Thymus (tissue), 11 donors: ENCODE measurements around the gene DNASE1L1. TPM values are rescaled to one million over a fixed set of nuclear protein-coding genes. Genes with fewer than 3 reads are reported as not detected.

Source experiments
- DNase-seq, 9 donors: peaks; one replicate each; pipeline ENCODE4 v3.0.0-alpha.2; 2013; ENCODE audit warnings: low spot score in 9 of 9, low read depth in 6 of 9, missing footprints in 1 of 9
- H3K27ac ChIP-seq, 2 donors: one replicate each; pipeline ENCODE4 v1.5.1; 2013; ENCODE audit warnings: control low read depth in 1 of 2, low read depth in 1 of 2, low read length in 1 of 2, mild to moderate bottlenecking in 1 of 2, moderate library complexity in 1 of 2
- H3K27me3 ChIP-seq, 2 donors: one replicate each; pipeline ENCODE4 v1.5.1; 2013; ENCODE audit warnings: low read length in 1 of 2; ENCODE audit not compliant: control insufficient read depth in 2 of 2, insufficient read depth in 1 of 2
- H3K36me3 ChIP-seq, 2 donors: one replicate each; pipeline ENCODE4 v1.5.1; 2013; ENCODE audit warnings: low read length in 1 of 2, mild to moderate bottlenecking in 1 of 2, moderate library complexity in 1 of 2; ENCODE audit not compliant: control insufficient read depth in 2 of 2, insufficient read depth in 2 of 2
- H3K4me1 ChIP-seq, 2 donors: one replicate each; pipeline ENCODE4 v1.5.1; 2013; ENCODE audit warnings: low read length in 2 of 2; ENCODE audit not compliant: control insufficient read depth in 2 of 2, insufficient read depth in 2 of 2
- H3K4me3 ChIP-seq, 2 donors: one replicate each; pipeline ENCODE4 v1.5.1; 2013; ENCODE audit warnings: low read length in 2 of 2, control low read depth in 1 of 2, mild to moderate bottlenecking in 1 of 2
- H3K9me3 ChIP-seq, 2 donors: one replicate each; pipeline ENCODE4 v1.5.1; 2013; ENCODE audit warnings: low read length in 1 of 2, mild to moderate bottlenecking in 1 of 2; ENCODE audit not compliant: control insufficient read depth in 2 of 2, insufficient read depth in 1 of 2
- WGBS: extraction: QIAGEN DNeasy Blood & Tissue Kit; methylation state at CpG from one replicate; pipeline ENCODE4 v1.1.7; 2013; 5-methylcytosine and 5-hydroxymethylcytosine counted together
- polyA plus RNA-seq: library from polyadenylated mRNA; stranded (reverse); fragments of 200-250 nt; gene quantifications from one replicate; pipeline ENCODE4 v1.2.3, GENCODE V29; 2013
- total RNA-seq: library from RNA; stranded (reverse); fragments of 120-200 nt; gene quantifications from one replicate; pipeline ENCODE4 v1.2.4, GENCODE V29; 2013
- donor health status: healthy.

Gene DNASE1L1
- total and polyA plus RNA-seq, 2 donors: 10.1 to 23.0 TPM

- no peaks in the 10 kb centered on the region for H3K27me3 ChIP-seq
- no peaks in the 10 kb centered on the region for H3K4me1 ChIP-seq
- WGBS: 98% methylated on average over 41 of the region's 41 CpGs
- no peak overlapping the region for H3K27ac ChIP-seq
- H3K36me3 ChIP-seq: peaks cover 70 to 85% of the 10 kb centered on the region in 2 donors
- no peak overlapping the region for H3K4me3 ChIP-seq
- peaks cover 0 to 6% of the 10 kb centered on the region in 2 donors for H3K9me3 ChIP-seq
- no peak for DNase-seq
These were observed 49.5 kb downstream of the DNASE1L1 start for GRCh38 chrX:154359362-154360154.

- no peak overlapping the region for H3K4me3 ChIP-seq
- 97% methylated on average over 6 of the region's 6 CpGs for WGBS
These were observed 50.2 kb downstream of the DNASE1L1 start for GRCh38 chrX:154358829-154359228.

DNA sequence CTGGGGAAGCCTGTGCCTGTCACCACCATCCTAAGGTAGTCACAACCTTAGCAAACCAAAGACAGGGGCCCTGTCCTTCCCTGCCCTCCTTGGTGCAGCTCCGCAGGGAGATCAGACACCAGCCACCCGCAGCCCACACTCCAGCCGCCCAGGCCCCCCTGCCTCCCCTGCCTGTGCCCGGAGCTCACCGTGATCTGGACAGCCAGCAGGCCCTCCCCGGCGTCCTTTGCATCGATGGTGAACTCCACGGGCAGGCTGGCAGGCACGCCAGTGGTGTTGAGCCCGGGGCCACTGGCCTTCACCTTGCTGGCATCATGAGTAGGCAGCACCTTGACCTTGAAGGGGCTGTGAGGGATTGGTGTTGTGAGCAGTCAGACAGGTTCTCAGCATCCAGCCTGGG lies 51.0 kb downstream of the DNASE1L1 start:
- peaks cover 78 to 90% of the 10 kb centered on the region in 2 donors for H3K36me3 ChIP-seq

More at GRCh38 chrX:154358829-154359228, 50.2 kb downstream of the DNASE1L1 start:
- peaks cover 72 to 85% of the 10 kb centered on the region in 2 donors for H3K36me3 ChIP-seq
- no peaks in the 10 kb centered on the region for H3K4me1 ChIP-seq
- H3K9me3 ChIP-seq: peaks cover 0 to 6% of the 10 kb centered on the region in 2 donors
- no peak for DNase-seq
- no peaks in the 10 kb centered on the region for H3K27me3 ChIP-seq
- no peak overlapping the region for H3K27ac ChIP-seq

DNA sequence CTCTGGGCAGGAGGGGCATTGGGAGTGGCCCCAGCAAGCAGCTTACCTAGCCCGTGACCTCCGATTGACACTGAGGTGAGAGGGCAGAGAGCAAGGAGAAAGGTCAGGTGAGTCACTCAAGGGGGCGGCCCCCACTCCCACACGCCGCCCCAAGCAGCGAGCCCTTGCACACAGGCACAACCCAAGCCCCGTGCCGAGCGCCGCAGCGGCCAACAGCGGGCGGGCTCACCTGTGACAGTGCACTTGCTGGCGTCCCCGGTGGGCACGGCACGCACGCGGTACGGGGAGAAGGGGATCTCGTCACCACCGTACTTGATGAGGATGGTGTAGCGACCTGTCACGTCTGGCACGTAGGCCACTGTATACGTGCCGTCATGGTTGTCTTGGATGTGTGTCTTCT lies 51.8 kb downstream of the DNASE1L1 start:
- Histone ChIP-seq H3K27ac (no peak overlapping the region), H3K4me1 (no peaks in the 10 kb centered on the region), H3K4me3 (no peak overlapping the region), H3K27me3 (no peaks in the 10 kb centered on the region), H3K36me3 (peaks cover 78 to 91% of the 10 kb centered on the region in 2 donors), H3K9me3 (peaks cover 0 to 6% of the 10 kb centered on the region in 2 donors)
- 97% methylated on average over 27 of the region's 27 CpGs for WGBS
- DNase-seq: no peak

More for the DNA sequence above, 51.0 kb downstream of the DNASE1L1 start:
- 97% methylated on average over 11 of the region's 11 CpGs for WGBS
- H3K4me3 ChIP-seq: no peak overlapping the region
- H3K27me3 ChIP-seq: no peaks in the 10 kb centered on the region
- H3K4me1 ChIP-seq: no peaks in the 10 kb centered on the region
- peaks cover 0 to 6% of the 10 kb centered on the region in 2 donors for H3K9me3 ChIP-seq
- no peak overlapping the region for H3K27ac ChIP-seq
- no peak for DNase-seq

DNA sequence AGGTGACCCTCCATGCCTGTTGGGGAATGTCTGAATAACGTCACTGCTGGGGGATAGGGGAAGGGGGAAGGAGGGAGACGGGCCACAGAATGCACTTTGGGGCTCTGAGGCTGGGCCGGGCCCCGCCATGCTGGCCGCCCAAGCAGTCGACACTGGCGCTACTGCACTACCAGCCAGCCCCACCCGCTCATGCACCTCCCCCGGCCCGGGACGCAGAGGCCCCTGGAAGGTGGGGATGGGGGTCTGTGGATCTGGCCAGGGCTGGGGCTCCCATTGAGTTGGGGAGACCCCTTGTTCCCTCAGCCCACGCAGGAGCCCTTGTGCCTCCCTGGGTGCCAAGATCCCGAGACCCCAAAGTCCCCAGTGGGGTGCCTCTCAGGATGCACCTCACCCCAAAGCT lies 52.5 kb downstream of the DNASE1L1 start:
- Histone ChIP-seq H3K36me3 (peaks cover 78 to 91% of the 10 kb centered on the region in 2 donors), H3K27ac (no peak overlapping the region), H3K9me3 (peaks cover 0 to under 1% of the 10 kb centered on the region in 2 donors), H3K4me3 (no peak overlapping the region), H3K4me1 (no peaks in the 10 kb centered on the region), H3K27me3 (no peaks in the 10 kb centered on the region)
- no peak for DNase-seq
- WGBS: 96% methylated on average over 13 of the region's 13 CpGs

DNA sequence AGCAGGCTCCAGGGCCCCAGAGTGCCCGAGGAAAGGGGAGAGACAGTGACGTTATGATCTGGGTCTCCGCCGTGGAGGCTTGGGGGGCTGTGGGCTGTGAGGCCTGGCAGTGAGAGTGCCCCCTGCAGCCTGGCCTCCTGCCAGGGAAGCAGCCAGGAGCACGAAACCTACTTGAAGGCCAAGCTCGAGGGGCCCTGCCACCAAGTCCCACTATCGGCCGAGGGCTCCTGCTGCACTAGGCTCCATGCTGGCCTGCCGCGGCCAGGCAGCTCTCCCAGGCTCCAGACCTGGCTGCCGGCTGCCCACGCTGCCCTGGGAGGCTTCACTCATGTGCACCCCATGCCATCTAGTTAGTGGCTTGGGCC lies 53.3 kb downstream of the DNASE1L1 start:
- H3K27ac ChIP-seq: no peak overlapping the region
- WGBS: 95% methylated on average over 12 of the region's 12 CpGs
- DNase-seq: no peak

DNA sequence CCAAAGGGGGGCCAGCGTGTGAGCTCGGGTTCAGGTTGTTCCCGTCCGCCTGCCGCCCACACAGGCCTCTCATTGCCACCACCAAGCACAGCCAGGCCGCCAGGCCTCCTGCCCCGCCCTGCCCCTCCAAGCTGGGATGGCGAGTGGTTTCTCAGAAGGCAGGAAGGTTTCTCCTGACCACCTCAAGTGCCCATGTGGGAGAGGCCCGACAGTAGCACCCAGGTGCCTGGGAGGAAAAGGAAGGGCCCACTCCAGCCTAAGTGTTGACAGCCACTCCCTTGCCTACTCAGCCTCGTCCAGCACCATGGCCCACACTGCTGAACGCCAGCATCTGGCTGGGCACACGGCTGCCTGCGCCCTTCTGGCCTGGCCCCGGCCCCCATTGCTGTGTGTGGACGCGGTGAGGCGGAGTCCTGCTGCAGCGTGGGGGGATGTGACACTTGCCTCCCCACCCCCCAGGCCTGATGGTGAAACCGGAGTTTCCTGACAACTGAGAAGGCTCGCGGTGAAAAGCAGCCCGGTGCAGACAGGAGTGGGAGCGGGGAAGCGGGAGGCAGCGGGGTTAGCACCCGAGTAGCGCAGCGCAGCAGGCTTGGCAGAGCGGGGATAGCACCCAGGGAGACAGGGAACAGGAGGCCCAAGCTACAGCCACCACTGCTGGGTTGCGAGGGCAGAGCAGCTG lies 53.8 kb downstream of the DNASE1L1 start:
- no peak for DNase-seq
- no peak overlapping the region for H3K27ac ChIP-seq
- H3K4me1 ChIP-seq: no peaks in the 10 kb centered on the region
- WGBS: 93% methylated on average over 30 of the region's 30 CpGs
- H3K4me3 ChIP-seq: no peak overlapping the region
- H3K27me3 ChIP-seq: no peaks in the 10 kb centered on the region
- no peaks in the 10 kb centered on the region for H3K9me3 ChIP-seq
- peaks cover 83 to 95% of the 10 kb centered on the region in 2 donors for H3K36me3 ChIP-seq

More for the DNA sequence above, 53.3 kb downstream of the DNASE1L1 start:
- Histone ChIP-seq H3K4me1 (no peaks in the 10 kb centered on the region), H3K9me3 (no peaks in the 10 kb centered on the region), H3K36me3 (peaks cover 81 to 95% of the 10 kb centered on the region in 2 donors), H3K27me3 (no peaks in the 10 kb centered on the region), H3K4me3 (no peak overlapping the region)

DNA sequence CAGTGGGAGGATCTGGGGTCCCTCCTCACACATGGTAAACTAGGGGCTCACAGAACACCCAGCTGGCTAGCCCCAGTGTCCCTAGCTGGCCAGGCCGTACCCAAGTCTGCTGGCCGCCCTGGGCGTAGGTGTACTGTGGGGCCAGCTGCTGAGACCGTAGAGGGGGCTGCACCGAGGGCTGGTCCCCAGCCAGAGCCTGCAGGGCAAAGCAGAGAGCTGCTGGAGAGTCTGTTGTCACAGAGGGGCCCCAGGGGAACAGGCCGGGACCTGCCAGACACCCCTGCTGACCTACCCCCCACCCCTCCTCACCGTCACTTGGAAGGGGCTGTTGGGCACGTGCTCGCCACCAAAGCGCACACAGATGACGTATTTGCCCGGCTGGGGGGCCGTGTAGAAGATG lies 54.5 kb downstream of the DNASE1L1 start:
- no peak for DNase-seq
- WGBS: 95% methylated on average over 13 of the region's 13 CpGs
- H3K4me1 ChIP-seq: no peaks in the 10 kb centered on the region

DNA sequence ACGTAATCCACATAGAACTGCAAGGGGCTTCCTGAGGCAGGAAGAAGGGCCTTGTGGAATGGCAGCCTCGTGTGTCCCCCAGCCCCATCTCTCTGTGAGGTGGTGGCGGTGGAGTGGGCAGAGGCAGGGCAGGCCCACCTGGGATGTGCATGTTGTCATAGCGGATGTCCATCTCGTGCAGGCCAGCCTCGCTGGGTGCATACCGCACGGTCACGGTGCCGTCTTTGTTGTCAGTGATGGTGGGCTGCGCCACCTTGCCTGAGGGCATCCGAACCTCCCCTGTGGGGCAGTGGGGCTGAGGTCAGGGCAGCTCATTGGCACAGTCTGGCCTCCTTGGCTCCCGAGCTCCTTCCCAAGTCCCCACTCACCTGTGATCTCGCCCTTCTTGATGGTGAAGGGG lies 55.0 kb downstream of the DNASE1L1 start:
- Histone ChIP-seq H3K4me3 (no peak overlapping the region), H3K4me1 (no peaks in the 10 kb centered on the region), H3K27ac (no peak overlapping the region), H3K27me3 (no peaks in the 10 kb centered on the region), H3K9me3 (no peaks in the 10 kb centered on the region), H3K36me3 (peaks cover 83 to 95% of the 10 kb centered on the region in 2 donors)
- WGBS: 98% methylated on average over 14 of the region's 14 CpGs
- DNase-seq: no peak

More for the DNA sequence above, 54.5 kb downstream of the DNASE1L1 start:
- no peak overlapping the region for H3K4me3 ChIP-seq
- peaks cover 83 to 95% of the 10 kb centered on the region in 2 donors for H3K36me3 ChIP-seq
- no peaks in the 10 kb centered on the region for H3K9me3 ChIP-seq
- no peak overlapping the region for H3K27ac ChIP-seq
- H3K27me3 ChIP-seq: no peaks in the 10 kb centered on the region
